ENCODE results near the gene PLXND1. TPM values are rescaled to one million over a fixed set of nuclear protein-coding genes. Genes with fewer than 3 reads are reported as not detected.

The PLXND1 gene
- total and polyA plus RNA-seq, 7 experiments from 2014 or later: 0.38 to 82.5 (median 7.1) TPM; not detected in 1

DNA sequence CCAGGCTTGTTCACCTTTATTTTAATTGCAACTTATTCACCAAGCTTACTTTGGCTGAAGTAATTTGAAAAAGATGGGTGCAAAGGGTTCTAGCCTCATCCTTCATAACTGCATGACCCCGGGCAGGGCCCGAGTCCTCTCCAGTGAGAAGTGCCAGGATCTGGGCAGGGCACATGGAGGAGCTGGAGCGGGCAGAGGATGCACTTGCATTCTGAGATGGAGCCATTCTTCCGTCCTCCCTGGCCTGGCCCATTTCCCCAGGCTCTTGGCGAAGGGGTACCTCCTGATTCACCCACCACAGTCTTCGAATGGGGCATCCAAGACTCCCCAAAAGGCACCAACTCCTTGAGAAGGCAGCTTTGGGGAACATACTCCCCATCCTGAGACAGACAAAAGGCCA lies 22.5 kb upstream of the PLXND1 start:
- H3K27me3 Mint-ChIP-seq: peaks cover 0 to 2% (median 0%) of the 10 kb centered on the region in 5 donors
- Histone ChIP-seq H3K36me3 (ENCODE audit: control insufficient read depth in 2 of 3, insufficient read depth in 3 of 3, low read length in 3 of 3) (no peaks in the 10 kb centered on the region), H3K4me3 (ENCODE audit: low read length) (no peak overlapping the region), H3K27ac (ENCODE audit: low read depth, low read length) (no peak overlapping the region), H3K27me3 (ENCODE audit: control insufficient read depth in 2 of 2, insufficient read depth in 2 of 2, low read length in 2 of 2) (no peaks in the 10 kb centered on the region), H3K4me1 (ENCODE audit: control insufficient read depth in 2 of 2, insufficient read depth in 2 of 2, low read length in 2 of 2) (peaks cover 5 to 9% of the 10 kb centered on the region in 2 donors), H3K9me3 (ENCODE audit: control insufficient read depth in 2 of 3, low read length in 3 of 3) (no peaks in the 10 kb centered on the region)
- H3K4me3 Mint-ChIP-seq: peak overlapping the region in 2 of 10 donors; percentile 17 to 21
- CTCF ChIA-PET: interaction anchor here (0.7 to 2.6 kb wide), 10 partner anchors 18 to 375 kb away, joined by 3 to 15 read pairs (median 3); partner anchors contain the start of gene RHO
- no peaks in the 10 kb centered on the region for H3K36me3 Mint-ChIP-seq
- DNase-seq (no peak), ATAC-seq (no peak)
- peak overlapping the region in 1 of 9 donors; percentile 29 for H3K27ac Mint-ChIP-seq
- H3K4me1 Mint-ChIP-seq: peaks cover 5 to 25% (median 17%) of the 10 kb centered on the region in 7 donors
- POLR2A ChIA-PET: no interaction called here
- no peaks in the 10 kb centered on the region for H3K9me3 Mint-ChIP-seq
- intact Hi-C loops (cut with micrococcal nuclease): loop anchor here (1.0 to 5.0 kb wide), 5 partner anchors 40 to 483 kb away; no protein-coding TSS in a partner anchor

DNA sequence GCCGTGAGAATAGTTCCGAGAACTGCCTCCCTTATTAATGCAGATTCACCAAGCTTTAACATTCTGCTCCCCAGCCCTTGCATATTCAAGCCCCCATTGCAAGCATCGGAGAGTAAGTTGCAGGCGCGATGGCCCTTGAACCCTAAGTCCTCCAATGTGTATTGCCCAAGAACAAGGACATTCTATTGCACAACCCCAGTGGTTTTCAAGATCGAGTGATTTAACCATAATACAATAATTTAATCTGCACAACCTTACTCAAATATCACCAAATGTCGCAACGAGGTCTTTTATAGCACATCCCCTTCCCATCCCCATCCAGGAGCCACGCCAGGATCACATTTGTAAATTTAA lies 21.7 kb upstream of the PLXND1 start:
- Histone ChIP-seq H3K36me3 (ENCODE audit: control insufficient read depth in 2 of 3, insufficient read depth in 3 of 3, low read length in 3 of 3) (no peaks in the 10 kb centered on the region), H3K9me3 (ENCODE audit: control insufficient read depth in 2 of 3, low read length in 3 of 3) (no peaks in the 10 kb centered on the region), H3K27me3 (ENCODE audit: control insufficient read depth in 2 of 2, insufficient read depth in 2 of 2, low read length in 2 of 2) (no peaks in the 10 kb centered on the region), H3K4me1 (ENCODE audit: control insufficient read depth in 2 of 2, insufficient read depth in 2 of 2, low read length in 2 of 2) (peaks cover 5 to 9% of the 10 kb centered on the region in 2 donors), H3K27ac (ENCODE audit: low read depth, low read length) (no peak overlapping the region), H3K4me3 (ENCODE audit: low read length) (peak overlapping the region; percentile 67)
- peak overlapping the region; percentile 87 to 93 (median 90) for H3K4me3 Mint-ChIP-seq
- no peaks in the 10 kb centered on the region for H3K36me3 Mint-ChIP-seq
- H3K9me3 Mint-ChIP-seq: no peaks in the 10 kb centered on the region
- ATAC-seq (no peak), DNase-seq (no peak)
- H3K4me1 Mint-ChIP-seq: peaks cover 5 to 25% (median 17%) of the 10 kb centered on the region in 7 donors
- CTCF ChIA-PET: interaction anchor here (0.7 to 2.6 kb wide), 14 partner anchors 21 to 376 kb away, joined by 3 to 15 read pairs (median 4); partner anchors contain the start of genes RHO and TMCC1
- peak overlapping the region in 8 of 9 donors; percentile 2 to 86 (median 78) for H3K27ac Mint-ChIP-seq
- H3K27me3 Mint-ChIP-seq: peaks cover 0 to 2% (median 0%) of the 10 kb centered on the region in 5 donors
- intact Hi-C loops (cut with micrococcal nuclease): loop anchor here (1.0 to 5.0 kb wide), 11 partner anchors 51 to 484 kb away; partner anchors contain the start of gene TMCC1 (in 1 of the 2)
- POLR2A ChIA-PET: interaction anchor here (0.5 to 1.2 kb wide), 2 partner anchors 174 to 265 kb away, joined by 3 read pairs; partner anchors contain the start of gene TMCC1

DNA sequence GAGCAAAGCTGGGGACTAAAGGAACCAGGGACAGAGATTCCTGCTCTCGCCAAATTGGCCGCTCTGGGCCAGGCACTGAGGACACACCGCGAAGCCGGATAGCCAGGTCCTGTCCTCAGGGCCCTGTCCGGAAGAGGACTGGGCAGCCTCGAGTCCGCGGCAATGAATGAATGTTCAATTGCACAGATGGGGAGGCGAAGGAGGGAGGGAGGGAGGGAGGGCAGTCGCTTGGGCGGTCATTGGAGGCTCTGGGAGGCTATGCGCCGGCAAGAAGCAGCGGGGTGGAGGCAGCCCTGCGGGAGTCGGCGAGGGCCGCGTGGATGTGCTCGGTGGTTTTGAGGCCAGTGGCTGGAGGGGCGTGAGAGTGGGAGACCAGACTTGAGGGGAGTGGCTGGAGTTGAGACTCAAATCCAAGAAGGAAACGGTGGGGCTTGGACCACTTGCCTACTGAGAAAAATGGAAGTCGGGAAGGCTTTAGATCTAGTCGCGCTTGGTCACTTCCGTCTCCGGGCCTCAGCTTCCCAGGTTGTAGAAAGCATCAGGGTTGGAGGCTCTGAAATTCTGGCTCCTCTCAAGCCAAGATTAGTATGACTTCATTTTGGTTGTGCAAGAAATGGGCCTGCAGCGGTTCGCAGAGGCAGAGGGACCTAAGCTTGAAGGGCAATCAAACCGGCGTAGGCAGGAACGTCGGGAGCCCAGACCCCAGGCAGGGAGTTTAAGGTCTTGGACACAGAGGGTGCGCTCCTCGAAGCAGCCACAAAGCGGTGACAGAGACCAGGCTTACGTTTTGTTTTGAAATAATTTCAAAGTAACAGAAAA lies 21.1 kb upstream of the PLXND1 start:
- Mint-ChIP-seq H3K4me3 (peak overlapping the region; percentile 87 to 93 (median 90)), H3K36me3 (no peaks in the 10 kb centered on the region), H3K9me3 (no peaks in the 10 kb centered on the region), H3K27me3 (peaks cover 0 to 2% (median 0%) of the 10 kb centered on the region in 5 donors), H3K4me1 (peaks cover 5 to 25% (median 17%) of the 10 kb centered on the region in 7 donors), H3K27ac (peak overlapping the region in 8 of 9 donors; percentile 2 to 86 (median 82))
- Histone ChIP-seq H3K27me3 (ENCODE audit: control insufficient read depth in 2 of 2, insufficient read depth in 2 of 2, low read length in 2 of 2) (no peaks in the 10 kb centered on the region), H3K4me3 (ENCODE audit: low read length) (peak overlapping the region; percentile 67), H3K27ac (ENCODE audit: low read depth, low read length) (peak overlapping the region; percentile 51), H3K9me3 (ENCODE audit: control insufficient read depth in 2 of 3, low read length in 3 of 3) (no peaks in the 10 kb centered on the region), H3K4me1 (ENCODE audit: control insufficient read depth in 2 of 2, insufficient read depth in 2 of 2, low read length in 2 of 2) (peaks cover 5 to 9% of the 10 kb centered on the region in 2 donors), H3K36me3 (ENCODE audit: control insufficient read depth in 2 of 3, insufficient read depth in 3 of 3, low read length in 3 of 3) (no peaks in the 10 kb centered on the region)
- DNase-seq (peak in 8 of 9 donors; percentile 43 to 77 (median 70)), ATAC-seq (peak; percentile 78)
- ChIA-PET POLR2A (interaction anchor here (0.5 to 1.2 kb wide), 2 partner anchors 174 to 266 kb away, joined by 3 read pairs; partner anchors contain the start of gene TMCC1), CTCF (interaction anchor here (0.7 to 2.6 kb wide), 14 partner anchors 22 to 377 kb away, joined by 3 to 15 read pairs (median 4); partner anchors contain the start of genes RHO and TMCC1)
- intact Hi-C loops (cut with micrococcal nuclease): loop anchor here (1.0 to 5.0 kb wide), 13 partner anchors 21 to 485 kb away; partner anchors contain the start of genes TMCC1 (in 2 of the 2) and PLXND1 (in 1 of the 2)

DNA sequence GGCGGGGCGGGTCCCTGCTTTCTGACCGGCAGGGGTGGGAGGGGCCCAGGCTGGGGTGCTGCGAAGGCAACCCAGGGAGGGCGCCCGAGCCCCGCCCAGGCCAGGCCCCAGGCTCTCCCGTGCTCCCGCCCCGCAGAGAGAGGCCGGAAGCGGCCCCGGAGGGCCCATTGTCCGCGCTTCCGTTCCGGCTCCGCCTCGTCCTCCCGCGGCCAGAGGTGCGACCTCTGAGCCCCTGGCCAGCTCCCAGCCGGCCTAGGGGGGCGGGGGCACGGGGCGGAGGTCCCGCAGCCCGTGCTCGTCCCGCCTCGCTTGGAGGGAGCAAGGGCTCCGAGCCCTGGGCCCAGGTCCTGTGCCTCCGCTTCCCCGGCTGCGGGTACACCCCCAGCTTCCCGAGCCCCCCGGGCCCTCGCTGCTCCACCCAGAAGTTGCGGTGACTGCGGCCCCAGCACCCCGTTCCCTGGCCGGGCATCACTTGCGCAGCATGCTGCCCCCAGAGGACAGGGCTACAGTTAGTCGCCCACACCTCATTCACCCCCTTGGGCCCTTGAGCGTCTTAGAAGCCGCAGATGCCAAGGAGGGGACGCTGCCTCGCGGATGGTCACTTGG lies 20.4 kb upstream of the PLXND1 start:
- intact Hi-C loops (cut with micrococcal nuclease): loop anchor here (2.0 to 5.0 kb wide), 5 partner anchors 20 to 485 kb away; partner anchors contain the start of genes PLXND1 (in 1 of the 2) and TMCC1 (in 1 of the 2)
- Mint-ChIP-seq H3K27ac (peak overlapping the region in 6 of 9 donors; percentile 2 to 86 (median 46)), H3K36me3 (no peaks in the 10 kb centered on the region), H3K4me3 (peak overlapping the region; percentile 87 to 93 (median 90)), H3K9me3 (no peaks in the 10 kb centered on the region), H3K4me1 (peaks cover 5 to 25% (median 17%) of the 10 kb centered on the region in 7 donors), H3K27me3 (peaks cover 0 to 2% (median 0%) of the 10 kb centered on the region in 5 donors)
- H3K4me3 ChIP-seq (ENCODE audit: low read length): peak overlapping the region; percentile 67
- no peaks in the 10 kb centered on the region for H3K36me3 ChIP-seq (ENCODE audit: control insufficient read depth in 2 of 3, insufficient read depth in 3 of 3, low read length in 3 of 3)
- DNase-seq (peak in 7 of 9 donors; percentile 17 to 84 (median 28)), ATAC-seq (peak; percentile 84)
- peaks cover 5 to 9% of the 10 kb centered on the region in 2 donors for H3K4me1 ChIP-seq (ENCODE audit: control insufficient read depth in 2 of 2, insufficient read depth in 2 of 2, low read length in 2 of 2)
- no peaks in the 10 kb centered on the region for H3K9me3 ChIP-seq (ENCODE audit: control insufficient read depth in 2 of 3, low read length in 3 of 3)
- ChIA-PET POLR2A (no interaction called here), CTCF (interaction anchor here (0.6 to 2.6 kb wide), 7 partner anchors 23 to 377 kb away, joined by 3 to 9 read pairs (median 6); no protein-coding TSS in a partner anchor)
- peak overlapping the region; percentile 51 for H3K27ac ChIP-seq (ENCODE audit: low read depth, low read length)
- no peaks in the 10 kb centered on the region for H3K27me3 ChIP-seq (ENCODE audit: control insufficient read depth in 2 of 2, insufficient read depth in 2 of 2, low read length in 2 of 2)

DNA sequence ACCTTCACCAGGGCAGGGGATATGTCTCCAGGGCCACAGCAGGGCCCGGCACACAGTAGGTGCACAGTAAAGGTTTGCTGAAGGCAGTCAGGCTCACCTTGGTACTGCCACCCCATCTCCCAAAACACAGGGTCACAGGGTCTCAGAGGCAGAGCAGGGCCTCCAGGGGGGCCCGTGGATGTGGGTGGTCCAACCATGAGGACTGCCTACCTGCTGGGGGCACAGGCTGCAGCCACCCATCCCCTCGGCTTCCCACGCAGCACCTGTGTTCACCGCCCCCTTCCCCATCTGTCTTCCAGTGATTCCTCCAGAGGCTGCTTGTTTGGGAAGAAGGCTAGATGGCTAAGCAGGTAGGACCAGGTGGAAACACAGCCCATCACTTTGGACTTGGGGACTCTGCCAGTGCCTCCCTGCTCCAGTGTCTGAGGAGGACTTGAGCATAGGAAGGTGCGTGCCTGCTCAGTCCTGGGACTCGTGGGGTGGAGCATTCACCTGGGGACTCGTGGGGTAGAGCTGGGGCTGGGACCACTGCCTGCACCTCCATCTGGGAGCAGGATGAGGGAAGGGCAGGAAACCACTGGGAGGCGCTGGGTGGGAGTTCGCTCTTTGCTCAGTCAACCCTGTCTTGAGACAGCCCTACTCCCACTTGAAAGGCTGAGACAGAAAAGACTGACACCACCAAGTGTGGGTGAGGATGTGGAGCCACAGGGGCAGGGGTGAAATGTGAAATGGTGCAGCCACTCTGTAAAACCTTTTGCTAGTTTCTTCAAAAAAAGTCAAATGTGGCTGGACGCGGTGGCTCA lies 18.8 kb upstream of the PLXND1 start:
- Histone ChIP-seq H3K4me1 (ENCODE audit: control insufficient read depth in 2 of 2, insufficient read depth in 2 of 2, low read length in 2 of 2) (peaks cover 5 to 9% of the 10 kb centered on the region in 2 donors), H3K4me3 (ENCODE audit: low read length) (no peak overlapping the region), H3K27ac (ENCODE audit: low read depth, low read length) (no peak overlapping the region), H3K9me3 (ENCODE audit: control insufficient read depth in 2 of 3, low read length in 3 of 3) (no peaks in the 10 kb centered on the region), H3K36me3 (ENCODE audit: control insufficient read depth in 2 of 3, insufficient read depth in 3 of 3, low read length in 3 of 3) (no peaks in the 10 kb centered on the region), H3K27me3 (ENCODE audit: control insufficient read depth in 2 of 2, insufficient read depth in 2 of 2, low read length in 2 of 2) (no peaks in the 10 kb centered on the region)
- H3K4me3 Mint-ChIP-seq: peak overlapping the region in 9 of 10 donors; percentile 13 to 91 (median 40)
- ATAC-seq: no peak
- ChIA-PET CTCF (no interaction called here), POLR2A (no interaction called here)
- DNase-seq: no peak
- no peaks in the 10 kb centered on the region for H3K36me3 Mint-ChIP-seq
- H3K27ac Mint-ChIP-seq: peak overlapping the region in 1 of 9 donors; percentile 45
- no peaks in the 10 kb centered on the region for H3K9me3 Mint-ChIP-seq
- intact Hi-C loops (cut with micrococcal nuclease): loop anchor here (5.0 kb wide), 3 partner anchors 48 to 487 kb away; no protein-coding TSS in a partner anchor
- peaks cover 0 to 2% (median 0%) of the 10 kb centered on the region in 5 donors for H3K27me3 Mint-ChIP-seq
- peaks cover 5 to 25% (median 17%) of the 10 kb centered on the region in 7 donors for H3K4me1 Mint-ChIP-seq
